RWPE2 (cell line): ENCODE results near the gene WHRN.

Experiments used
- ATAC-seq: fragments of 200-7000 bp; cut with Tn5 transposase; 3 replicates; pipeline ENCODE4 v1.9.1; 2021; ENCODE audit warnings: low read depth
- DNase-seq: peaks from one replicate; pipeline ENCODE4 v3.0.0-alpha.2; 2020; ENCODE audit warnings: low spot score
- H3K27ac ChIP-seq: fragments of 450-650 bp; 2 replicates; pipeline ENCODE4 v1.5.1; 2017; ENCODE audit warnings: mild to moderate bottlenecking; ENCODE audit not compliant: poor library complexity, severe bottlenecking
- H3K27me3 ChIP-seq: fragments of 250-450 bp; sonication (Bioruptor Pico); 2 replicates; pipeline ENCODE4 v1.5.1; 2021; ENCODE audit warnings: mild to moderate bottlenecking, moderate library complexity; ENCODE audit not compliant: insufficient read depth, poor library complexity, severe bottlenecking
- H3K36me3 ChIP-seq: fragments of 250-450 bp; sonication (Bioruptor Pico); 2 replicates; pipeline ENCODE4 v1.5.1; 2020; ENCODE audit warnings: low read depth, mild to moderate bottlenecking, moderate library complexity
- H3K4me1 ChIP-seq: fragments of 250-450 bp; sonication (Bioruptor Pico); 2 replicates; pipeline ENCODE4 v1.5.1; 2021; ENCODE audit warnings: mild to moderate bottlenecking, moderate library complexity; ENCODE audit not compliant: insufficient read depth, poor library complexity, severe bottlenecking
- H3K4me3 ChIP-seq: fragments of 250-450 bp; sonication (Bioruptor Pico); 2 replicates; pipeline ENCODE4 v1.5.1; 2021; ENCODE audit warnings: mild to moderate bottlenecking, moderate library complexity; ENCODE audit not compliant: severe bottlenecking
- H3K9me3 ChIP-seq: fragments of 250-450 bp; sonication (Bioruptor Pico); 2 replicates; pipeline ENCODE4 v1.5.1; 2021; ENCODE audit warnings: mild to moderate bottlenecking, moderate library complexity; ENCODE audit not compliant: severe bottlenecking
- TF ChIP-seq, protein P1 (sequence below): fragments of 450-650 bp; IDR thresholded peaks from one replicate; pipeline ENCODE4 v1.5.1; 2017; ENCODE audit warnings: mild to moderate bottlenecking, moderate library complexity; ENCODE audit not compliant: poor library complexity, severe bottlenecking

Gene WHRN

DNA sequence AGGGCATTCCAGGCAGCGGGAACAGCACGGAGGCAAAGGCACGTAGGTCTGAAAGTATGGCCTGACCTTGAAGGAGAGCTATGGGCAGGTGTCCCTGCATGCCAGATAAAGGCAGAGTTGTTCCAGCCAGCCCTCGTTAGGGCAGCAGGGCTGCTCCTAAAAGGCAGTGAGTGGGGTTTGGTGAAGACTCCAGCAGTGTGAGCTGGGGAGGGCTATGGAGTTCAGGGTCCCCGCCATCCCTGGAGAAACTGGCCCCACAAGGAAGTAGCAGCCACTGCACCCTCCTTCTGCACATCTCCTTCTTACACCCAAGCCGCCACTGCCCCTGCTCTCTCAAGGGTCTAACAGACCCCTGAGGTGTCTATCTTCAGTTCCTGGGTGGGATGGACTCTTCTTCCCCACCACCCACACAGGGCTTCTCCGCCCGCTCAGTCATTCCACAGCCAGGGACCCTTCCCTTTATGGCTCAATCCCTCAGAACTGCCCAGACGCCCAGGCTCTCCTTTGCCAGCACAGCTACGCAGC lies 118.8 kb downstream of the WHRN start:
- Histone ChIP-seq H3K4me3 (no peak overlapping the region), H3K4me1 (peaks cover 21% of the 10 kb centered on the region), H3K27ac (peak overlapping the region; percentile 70), H3K9me3 (no peaks in the 10 kb centered on the region), H3K27me3 (no peaks in the 10 kb centered on the region), H3K36me3 (no peaks in the 10 kb centered on the region)
- TF ChIP-seq, protein P1, sequence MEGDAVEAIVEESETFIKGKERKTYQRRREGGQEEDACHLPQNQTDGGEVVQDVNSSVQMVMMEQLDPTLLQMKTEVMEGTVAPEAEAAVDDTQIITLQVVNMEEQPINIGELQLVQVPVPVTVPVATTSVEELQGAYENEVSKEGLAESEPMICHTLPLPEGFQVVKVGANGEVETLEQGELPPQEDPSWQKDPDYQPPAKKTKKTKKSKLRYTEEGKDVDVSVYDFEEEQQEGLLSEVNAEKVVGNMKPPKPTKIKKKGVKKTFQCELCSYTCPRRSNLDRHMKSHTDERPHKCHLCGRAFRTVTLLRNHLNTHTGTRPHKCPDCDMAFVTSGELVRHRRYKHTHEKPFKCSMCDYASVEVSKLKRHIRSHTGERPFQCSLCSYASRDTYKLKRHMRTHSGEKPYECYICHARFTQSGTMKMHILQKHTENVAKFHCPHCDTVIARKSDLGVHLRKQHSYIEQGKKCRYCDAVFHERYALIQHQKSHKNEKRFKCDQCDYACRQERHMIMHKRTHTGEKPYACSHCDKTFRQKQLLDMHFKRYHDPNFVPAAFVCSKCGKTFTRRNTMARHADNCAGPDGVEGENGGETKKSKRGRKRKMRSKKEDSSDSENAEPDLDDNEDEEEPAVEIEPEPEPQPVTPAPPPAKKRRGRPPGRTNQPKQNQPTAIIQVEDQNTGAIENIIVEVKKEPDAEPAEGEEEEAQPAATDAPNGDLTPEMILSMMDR = no peak
- ATAC-seq (no peak), DNase-seq (no peak)

DNA sequence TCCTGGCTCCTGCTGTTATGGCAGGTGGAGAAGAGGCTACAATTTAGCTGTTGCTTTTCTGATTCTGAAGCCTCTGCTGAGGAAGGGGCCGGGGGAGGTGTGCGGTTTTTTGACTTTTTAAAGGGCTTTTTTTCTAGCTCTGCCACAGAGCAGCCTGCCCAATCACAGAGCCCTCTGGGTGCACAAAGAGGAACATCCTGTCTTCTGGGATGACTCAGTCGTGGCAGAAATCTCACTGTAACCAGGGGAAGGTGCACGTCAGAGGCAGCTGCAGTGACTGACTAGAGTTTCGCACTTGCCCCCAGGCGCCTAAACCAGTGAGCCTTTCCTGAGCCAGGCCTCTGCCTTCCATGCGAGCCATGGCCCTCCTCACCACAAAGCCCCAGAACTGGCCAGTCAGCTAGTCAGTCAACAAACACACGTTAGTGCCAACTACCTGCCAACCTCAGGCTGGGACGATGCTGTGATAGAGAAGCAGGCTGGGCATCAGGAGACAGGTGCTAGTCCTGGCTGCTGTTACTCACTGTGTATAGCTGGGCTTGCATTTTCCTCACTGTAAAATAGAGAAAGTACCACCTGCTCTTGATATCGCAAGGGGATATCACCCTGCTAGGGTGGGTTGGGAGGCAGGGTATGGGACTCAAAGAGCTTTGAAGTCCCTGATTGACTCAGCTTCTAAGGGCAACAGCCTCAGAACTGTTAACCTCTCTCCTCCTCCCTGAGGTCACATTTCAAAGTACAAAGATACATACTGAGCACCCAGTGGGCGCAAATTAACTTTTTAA lies 119.7 kb downstream of the WHRN start:
- no peaks in the 10 kb centered on the region for H3K9me3 ChIP-seq
- ATAC-seq (peak; percentile 97), DNase-seq (peak; percentile 91)
- TF ChIP-seq, protein P1 = no peak
- H3K4me1 ChIP-seq = peaks cover 21% of the 10 kb centered on the region
- H3K27ac ChIP-seq = peak overlapping the region; percentile 70
- no peaks in the 10 kb centered on the region for H3K36me3 ChIP-seq
- H3K27me3 ChIP-seq = no peaks in the 10 kb centered on the region
- H3K4me3 ChIP-seq = no peak overlapping the region

- DNase-seq = no peak
- TF ChIP-seq, protein P1 = no peak
- Histone ChIP-seq H3K9me3 (no peaks in the 10 kb centered on the region), H3K4me1 (peaks cover 21% of the 10 kb centered on the region), H3K36me3 (no peaks in the 10 kb centered on the region), H3K4me3 (no peak overlapping the region), H3K27me3 (no peaks in the 10 kb centered on the region), H3K27ac (peak overlapping the region; percentile 70)
- ATAC-seq = no peak
Observed at GRCh38 chr9:114384836-114385396, 120.4 kb downstream of the WHRN start.

DNA sequence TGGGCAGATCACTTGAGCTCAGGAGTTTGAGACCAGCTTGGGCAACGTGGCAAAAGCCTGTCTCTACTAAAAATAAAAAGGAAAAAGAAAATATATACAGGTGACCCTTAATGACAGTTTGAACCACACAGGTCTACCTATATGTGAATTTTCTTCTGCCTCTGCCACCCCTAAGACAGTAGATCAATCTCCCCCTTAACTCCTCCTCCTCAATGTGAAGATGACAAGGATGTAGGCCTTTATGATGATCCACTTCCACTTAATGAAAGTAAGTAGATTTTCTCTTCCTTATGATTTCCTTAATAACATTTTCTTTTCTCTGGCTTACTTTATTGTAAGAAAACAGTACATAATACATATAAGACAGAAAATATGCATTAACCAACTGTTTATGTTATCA lies 120.9 kb downstream of the WHRN start:
- H3K27ac ChIP-seq = peak overlapping the region; percentile 70

More for the DNA sequence above, 120.9 kb downstream of the WHRN start:
- Histone ChIP-seq H3K36me3 (0 out of 2 replicates have a peak, but pooled peaks cover 3% of the 10 kb centered on the region), H3K4me1 (peaks cover 21% of the 10 kb centered on the region), H3K4me3 (no peak overlapping the region), H3K9me3 (no peaks in the 10 kb centered on the region), H3K27me3 (no peaks in the 10 kb centered on the region)
- ATAC-seq (no peak), DNase-seq (no peak)
- TF ChIP-seq, protein P1 = no peak
